Stimulated activated CD8-positive, alpha-beta memory T cell treated with anti-CD3 and anti-CD28 coated beads, Interleukin-15, amount 100 ng/mL, for 24 hours (primary cell): ENCODE data around the gene TLK2.
"Not testable (repeated sequence)": the region's sequence is repeated elsewhere in the genome, so short reads cannot be mapped to it uniquely, and the experiment has no call there.

Experiments used
- DNase-seq: peaks from one replicate; pipeline ENCODE4 v3.0.0-alpha.2; 2020; ENCODE audit warnings: low read depth

TLK2 gene

DNA sequence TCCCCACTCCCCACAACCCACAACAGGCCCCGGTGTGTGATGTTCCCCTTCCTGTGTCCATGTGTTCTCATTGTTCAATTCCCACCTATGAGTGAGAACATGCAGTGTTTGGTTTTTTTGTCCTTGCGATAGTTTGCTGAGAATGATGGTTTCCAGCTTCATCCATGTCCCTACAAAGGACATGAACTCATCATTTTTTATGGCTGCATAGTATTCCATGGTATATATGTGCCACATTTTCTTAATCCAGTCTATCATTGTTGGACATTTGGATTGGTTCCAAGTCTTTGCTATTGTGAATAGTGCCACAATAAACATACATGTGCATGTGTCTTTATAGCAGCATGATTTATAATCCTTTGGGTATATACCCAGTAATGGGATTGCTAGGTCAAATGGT is 82.3 kb downstream of the TLK2 start:
- DNase-seq, result not testable (repeated sequence)

DNA sequence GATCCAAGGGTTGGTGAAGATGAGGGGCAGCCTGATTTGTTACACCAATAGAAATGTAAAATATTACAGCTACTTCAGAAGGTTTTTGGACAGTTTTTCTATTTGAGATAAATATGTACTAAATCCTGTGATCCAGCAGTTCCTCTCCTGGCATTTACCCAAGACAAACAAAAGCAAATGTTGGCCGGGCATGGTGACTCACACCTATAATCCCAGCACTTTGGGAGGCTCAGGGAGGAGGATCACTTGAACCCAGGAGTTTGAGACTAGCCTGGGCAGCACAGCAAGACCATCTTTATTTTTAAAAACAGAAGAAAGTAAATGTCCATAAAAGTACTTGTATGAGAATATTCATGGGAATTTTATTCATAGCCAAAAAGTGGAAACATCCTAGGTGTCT is 84.0 kb downstream of the TLK2 start:
- no peak for DNase-seq

DNA sequence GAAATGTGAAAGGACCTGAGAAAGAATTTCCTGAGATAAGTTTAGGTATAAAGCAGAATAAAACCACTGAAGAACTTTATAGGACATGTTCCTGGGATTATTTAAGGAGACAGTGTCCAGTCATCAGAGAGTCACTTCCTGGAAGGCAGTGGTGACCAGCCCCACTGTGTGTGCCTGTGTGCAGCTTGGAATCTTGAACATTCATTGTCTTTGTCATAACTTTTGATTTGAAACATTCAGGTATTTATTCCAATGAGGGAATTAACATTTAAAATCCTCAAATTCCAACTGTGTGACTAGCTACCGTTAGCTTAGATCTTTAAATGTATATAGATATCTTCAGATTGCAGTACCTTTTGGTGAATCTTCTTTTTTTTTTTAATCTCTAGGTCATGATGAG is 87.2 kb downstream of the TLK2 start:
- DNase-seq, result no peak

DNA sequence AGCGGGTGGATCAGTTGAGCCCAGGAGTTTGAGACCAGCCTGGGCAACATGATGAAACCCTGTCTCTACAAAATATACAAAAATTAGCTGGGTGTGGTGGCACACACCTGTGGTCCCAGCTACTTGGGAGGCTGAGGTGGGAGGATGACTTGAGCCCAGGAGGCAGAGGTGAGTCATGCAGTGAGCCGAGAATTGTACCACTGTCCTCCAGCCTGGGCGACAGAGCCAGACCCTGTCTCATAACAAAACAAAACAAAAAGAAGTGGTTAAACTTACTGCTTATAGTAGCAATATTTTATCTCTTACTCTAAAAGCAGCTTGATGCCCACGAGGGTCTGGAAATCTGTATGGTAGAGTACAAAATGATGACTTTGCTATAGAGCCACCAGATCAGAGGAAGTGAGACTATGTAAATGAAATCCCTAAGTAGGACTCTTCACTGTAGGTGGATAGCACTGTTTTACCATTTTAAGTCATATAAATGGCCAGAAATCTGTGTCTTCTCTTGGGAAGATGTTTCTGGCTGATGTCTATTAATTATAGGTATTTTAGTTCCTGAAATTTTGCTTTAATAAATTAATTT is 88.5 kb downstream of the TLK2 start:
- no peak for DNase-seq

DNA sequence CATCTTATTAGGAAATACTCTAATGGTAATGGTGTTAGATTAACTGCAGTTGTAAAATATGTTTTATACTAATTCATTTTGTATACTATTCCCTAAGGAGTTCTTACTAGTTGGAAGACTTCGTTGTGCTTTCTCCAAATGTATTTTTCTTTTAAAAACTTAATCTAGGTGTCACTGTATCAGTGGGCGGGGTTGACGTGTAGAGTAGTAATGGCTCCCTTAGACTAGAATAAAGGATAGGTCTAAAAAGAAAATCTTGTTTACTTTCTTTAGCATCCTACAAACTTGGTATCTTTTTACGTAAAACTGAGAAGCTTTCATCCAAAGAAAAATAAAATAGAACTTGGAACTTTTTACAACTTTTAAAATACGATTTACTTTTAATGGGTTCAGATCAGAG is 93.9 kb downstream of the TLK2 start:
- DNase-seq, result no peak

DNA sequence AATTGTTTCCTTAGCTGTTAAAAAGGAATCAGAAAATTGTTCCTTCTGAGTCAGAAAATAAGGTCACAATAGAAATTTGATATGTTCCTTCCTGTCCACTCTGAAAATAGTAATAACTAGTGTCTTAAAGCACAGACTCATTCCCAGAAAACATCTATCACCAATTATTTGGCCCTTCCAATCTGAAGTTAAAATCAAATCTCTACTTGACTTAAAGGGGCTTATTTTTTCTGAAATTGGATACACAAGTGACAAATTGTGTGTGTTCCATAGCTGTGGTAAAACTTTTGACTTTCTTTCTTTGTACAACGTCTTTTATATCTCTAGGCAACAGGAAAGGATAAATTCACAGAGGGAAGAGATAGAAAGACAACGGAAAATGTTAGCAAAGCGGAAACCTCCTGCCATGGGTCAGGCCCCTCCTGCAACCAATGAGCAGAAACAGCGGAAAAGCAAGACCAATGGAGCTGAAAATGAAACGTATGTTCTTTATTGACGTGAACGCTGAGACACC is 94.3 kb downstream of the TLK2 start:
- no peak for DNase-seq

DNA sequence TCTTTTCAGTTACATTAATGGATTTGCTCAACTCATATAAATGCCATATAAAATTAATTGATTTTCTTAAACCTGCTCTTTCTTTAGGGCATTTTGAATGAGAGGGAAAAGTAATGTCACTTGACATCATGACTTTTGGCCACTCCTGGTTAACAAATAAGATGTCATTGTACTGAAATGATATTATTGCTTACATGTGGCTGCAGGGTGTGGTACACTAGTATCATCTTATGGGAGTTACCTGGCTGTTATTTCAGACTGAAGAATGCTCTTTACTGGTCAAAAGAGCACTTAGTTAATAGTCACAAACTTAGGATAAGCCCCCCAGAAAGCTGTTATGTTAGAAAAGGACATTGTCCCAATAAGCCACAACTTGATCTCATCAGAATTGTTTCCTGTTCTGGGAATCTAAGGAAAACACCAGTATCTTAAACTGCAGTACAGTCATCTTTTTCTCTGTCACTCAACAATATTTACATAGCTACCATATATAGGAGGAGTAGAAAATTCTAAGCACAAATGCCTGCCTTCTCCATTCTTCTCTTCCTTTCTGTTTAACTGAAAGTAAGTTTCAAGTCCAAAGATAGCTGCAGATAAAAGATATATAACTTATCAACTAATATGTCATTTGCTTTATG is 95.0 kb downstream of the TLK2 start:
- no peak for DNase-seq

DNA sequence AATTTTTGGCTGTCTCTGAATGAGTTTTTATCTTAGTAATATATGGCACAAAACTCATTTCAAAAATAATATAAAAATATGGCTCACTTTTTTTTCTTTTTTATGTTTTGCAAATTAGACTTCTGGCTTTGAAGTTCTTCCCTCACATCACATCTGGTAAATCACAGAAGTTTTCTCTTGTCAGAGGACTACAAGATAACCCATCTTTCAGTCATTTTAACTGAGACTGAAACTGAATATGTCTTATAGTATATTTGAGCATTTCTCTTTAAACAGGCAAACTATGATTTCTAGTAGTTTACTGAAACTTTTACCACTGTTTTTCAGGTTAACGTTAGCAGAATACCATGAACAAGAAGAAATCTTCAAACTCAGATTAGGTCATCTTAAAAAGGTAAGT is 97.8 kb downstream of the TLK2 start:
- no peak for DNase-seq

DNA sequence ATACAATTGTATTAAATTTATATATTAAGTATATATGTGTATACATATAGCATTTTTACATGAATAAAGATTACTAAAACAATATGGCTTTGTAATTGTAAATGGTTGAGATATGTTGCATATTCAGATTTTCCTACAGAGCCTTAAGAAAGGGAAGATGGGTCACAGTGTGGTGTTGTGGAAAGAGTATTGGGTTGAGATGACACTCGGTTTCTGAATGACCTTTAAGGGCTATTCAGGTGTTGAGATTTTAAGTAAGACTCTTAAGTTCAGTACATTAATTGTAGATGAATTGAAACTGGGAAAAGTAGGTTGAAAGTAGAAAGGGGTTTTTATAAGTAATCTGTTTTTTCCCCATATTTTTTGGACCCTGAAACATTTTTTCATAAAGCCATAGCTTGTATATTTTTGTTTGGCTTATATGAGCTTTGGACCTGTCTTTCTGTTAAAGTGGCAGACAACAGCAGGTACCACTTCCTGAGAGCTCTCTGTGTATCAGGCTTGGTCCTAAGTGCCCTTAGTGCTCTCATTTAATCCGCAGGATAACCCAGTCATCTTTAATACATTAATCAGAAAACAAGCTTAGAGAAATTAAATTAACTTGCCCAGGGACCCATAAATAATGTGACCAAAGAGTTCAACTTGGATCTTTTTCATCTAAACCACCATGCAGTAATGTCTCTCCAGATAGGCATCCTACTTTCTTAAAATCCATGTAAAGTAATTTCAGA is 100.3 kb downstream of the TLK2 start:
- DNase-seq, result no peak

DNA sequence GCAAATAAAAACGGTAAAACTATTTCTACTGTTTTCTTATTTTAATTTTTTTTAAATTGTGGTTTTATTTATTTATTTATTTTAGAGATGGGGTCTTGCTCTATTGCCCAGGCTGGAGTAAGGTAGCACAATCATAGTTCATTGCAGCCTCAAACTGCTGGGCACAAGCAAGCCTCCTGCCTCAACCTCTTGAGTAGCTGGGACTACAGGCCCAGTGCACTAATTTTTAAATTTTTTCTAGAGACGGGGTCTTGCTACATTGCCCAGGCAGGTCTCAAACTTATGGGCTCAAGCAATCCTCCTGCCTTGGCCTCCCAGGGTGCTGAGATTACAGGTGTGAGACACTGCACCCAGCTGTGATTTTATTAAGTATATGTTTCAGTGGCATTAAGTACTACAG is 102.3 kb downstream of the TLK2 start:
- DNase-seq, result no peak

DNA sequence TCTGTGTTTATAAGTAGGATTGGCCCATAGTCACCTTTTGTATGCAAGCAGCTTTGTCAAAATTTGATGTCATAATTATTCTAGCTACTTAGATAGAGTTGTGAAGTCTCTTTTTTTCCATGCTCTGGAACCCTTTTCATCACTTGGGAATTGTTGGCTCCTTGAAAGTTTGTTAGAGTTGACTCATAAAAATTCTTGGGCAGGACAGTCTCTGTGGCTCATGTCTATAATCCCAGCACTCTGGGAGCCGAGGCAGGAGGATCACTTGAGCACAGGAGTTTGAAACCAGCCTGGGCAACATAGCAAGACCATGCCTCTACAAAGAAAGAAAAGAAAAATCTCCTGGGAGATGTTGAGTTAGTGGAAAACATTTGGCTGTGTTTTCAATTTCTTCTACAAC is 103.1 kb downstream of the TLK2 start:
- no peak for DNase-seq

DNA sequence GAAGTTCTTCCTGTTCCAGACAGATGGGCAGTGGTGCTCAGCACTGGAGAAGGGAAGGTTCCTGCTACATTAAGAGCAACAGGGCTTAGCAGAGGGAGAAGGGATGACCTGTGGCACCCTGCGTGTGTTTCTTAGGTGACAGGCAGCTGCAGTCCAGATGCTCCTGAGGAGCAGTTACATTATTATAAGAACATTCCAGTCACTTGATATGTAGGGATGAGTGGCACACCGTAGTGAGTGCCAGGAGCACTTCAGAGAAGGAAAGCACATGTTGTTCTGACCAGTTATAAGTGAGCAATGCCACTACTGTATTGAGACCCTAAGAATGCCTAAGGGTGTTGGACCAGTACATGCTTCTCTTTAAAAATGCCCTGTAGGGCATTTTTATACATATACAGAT is 108.9 kb downstream of the TLK2 start:
- no peak for DNase-seq

DNA sequence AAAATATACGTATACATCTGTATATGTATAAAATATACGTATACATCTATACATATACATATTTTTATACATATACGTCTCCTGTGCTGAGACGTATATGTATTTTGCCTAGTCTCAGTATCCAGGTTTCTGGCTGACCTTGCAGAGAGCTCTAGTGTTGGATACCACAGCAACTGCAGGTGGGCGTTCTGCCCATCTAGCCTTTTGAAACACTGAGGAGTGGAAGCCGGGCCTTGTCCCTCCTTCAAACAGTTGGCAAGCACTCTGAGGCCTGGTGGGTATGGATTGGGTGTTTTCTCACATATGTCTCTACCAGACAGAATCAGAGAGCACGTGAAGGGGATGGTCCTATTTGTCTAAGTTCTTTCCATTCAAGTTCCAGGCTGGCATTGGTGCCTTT is 109.5 kb downstream of the TLK2 start:
- no peak for DNase-seq

DNA sequence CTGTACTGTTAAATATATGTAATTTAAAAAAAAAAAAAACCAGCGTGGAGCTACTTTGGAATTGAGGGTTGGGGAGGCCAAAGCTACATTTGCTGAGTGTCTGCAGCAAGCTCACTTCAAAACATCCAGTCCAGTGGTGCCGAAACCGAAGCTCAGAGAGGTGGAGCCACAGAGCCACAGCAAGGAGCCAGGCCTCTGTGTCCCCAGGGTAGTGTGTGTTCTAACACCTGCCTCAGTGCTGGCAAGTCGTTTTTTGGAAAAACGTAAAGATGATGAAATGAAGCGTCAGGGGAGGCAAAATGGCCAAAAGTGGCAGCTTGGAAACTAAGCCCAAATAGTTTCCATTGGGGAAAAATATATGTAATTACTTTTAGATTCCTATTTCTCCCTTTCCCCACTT is 112.7 kb downstream of the TLK2 start:
- no peak for DNase-seq

DNA sequence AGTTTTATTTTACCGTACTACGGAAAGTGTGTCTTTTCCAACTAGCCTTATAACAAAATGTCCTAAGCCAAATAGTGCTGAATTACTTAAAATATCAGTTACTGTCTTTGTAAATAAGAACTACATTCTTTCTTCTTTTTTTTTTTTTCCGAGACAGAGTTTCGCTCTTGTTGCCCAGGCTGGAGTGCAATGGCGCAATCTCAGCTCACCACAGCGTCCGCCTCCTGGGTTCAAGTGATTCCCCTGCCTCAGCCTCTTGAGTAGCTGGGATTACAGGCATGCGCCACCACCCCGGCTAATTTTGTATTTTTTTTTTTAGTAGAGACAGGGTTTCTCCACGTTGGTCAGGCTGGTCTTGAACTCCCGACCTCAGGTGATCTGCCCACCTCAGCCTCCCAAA is 113.2 kb downstream of the TLK2 start:
- DNase-seq, result not testable (repeated sequence)

DNA sequence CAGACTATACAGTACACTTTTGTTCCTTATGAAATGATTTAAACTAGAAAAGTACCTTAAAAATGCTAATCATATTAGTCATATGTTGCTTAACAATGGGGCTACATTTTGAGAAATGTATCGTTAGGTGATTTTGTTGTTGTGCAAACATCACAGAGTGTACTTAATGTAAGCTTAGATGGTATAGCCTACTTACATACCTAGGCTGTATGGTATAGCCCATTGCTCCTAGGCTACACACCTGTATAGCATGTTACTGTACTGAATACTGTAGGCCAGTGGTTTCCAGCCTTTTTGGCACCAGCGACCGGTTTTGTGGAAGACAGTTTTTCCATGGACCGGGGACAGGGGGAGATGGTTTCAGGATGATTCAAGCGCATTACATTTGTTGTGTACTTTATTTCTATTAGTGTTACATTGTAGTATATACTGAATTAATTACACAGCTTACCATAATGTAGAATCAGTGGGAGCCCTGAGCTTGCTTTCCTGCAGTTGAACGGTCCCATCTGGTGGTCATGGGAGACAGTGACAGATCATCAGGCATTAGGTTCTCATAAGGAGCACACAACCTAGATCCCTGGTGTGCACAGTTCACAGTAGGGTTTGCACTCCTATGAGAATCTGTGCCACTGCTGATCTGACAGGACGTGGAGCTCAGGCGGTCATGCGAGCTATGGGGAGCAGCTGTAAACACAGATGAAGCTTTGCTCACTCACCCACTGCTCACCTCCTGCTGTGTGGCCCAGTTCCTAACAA is 113.9 kb downstream of the TLK2 start:
- no peak for DNase-seq

DNA sequence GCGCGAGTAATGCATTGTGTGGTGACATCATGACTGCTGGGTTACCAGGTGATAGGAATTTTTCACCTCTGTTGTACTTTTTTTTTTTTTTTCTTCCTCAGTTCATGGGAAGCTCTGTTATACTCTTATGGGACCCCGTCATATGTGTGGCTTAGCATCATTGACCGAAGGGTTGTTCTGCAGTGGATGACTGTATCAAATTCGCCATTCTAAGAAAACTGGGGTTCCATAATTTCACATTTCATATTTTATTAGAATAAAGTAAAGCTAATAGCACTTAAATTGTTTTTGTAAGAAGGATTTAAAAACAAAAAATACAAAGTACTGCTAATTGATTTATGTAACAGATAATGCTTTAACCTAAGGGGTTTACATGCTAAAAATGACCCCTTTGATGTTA is 116.9 kb downstream of the TLK2 start:
- DNase-seq, result no peak

DNA sequence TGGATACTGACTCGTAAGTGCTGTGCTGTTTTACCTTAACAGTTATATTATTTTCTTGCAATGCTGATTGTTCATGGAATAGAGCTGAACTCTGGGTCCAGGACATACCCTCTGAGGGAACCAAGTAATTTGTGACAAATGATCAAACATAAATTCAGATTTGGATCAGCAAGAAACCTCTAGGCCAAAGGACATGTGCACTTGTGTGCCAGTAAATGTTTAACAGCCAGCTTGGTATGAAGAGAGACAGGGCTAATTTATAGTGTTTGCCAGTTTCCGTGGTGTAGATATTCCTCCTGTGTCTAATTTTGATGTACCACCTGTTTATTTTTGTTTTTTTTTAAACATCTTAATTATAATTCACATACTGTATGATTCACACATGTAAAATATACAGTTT is 118.0 kb downstream of the TLK2 start:
- DNase-seq, result no peak

DNA sequence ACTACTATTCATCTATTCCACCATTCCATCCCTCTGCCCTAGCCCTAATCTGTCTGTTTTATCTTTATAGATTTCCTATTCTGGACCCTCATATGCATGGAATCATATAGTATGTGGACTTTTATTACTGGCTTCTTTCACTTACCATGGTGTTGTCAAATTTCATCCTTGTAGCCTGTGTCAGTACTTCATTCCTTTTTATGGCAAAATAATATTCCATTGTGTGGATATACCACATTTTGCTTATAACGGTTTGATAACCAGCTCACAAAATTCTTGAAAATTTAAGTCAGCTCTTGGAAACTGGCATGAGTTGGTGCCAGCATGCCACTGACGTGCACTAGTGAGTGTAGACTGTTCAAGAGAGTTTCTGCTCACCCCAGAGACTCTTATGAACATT is 118.5 kb downstream of the TLK2 start:
- no peak for DNase-seq

DNA sequence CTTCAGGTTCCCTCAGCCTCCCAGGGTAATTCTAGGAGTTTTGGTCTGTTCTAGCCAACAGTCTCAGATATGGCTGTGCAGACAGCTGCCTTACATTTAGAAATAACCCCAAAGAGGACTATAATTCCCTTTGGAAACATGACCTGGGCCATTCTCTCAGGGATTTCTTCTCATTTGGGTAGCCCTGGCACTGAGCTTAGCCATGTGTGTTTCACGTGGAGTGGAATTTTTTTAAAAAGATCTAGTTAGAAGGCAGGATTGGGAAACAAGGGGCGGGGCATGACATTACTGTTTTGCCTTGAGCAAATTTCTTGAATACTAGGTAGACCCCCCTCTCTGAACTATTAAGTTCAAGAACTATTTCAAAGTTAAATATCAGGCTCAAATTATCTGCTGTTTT is 119.3 kb downstream of the TLK2 start:
- no peak for DNase-seq

DNA sequence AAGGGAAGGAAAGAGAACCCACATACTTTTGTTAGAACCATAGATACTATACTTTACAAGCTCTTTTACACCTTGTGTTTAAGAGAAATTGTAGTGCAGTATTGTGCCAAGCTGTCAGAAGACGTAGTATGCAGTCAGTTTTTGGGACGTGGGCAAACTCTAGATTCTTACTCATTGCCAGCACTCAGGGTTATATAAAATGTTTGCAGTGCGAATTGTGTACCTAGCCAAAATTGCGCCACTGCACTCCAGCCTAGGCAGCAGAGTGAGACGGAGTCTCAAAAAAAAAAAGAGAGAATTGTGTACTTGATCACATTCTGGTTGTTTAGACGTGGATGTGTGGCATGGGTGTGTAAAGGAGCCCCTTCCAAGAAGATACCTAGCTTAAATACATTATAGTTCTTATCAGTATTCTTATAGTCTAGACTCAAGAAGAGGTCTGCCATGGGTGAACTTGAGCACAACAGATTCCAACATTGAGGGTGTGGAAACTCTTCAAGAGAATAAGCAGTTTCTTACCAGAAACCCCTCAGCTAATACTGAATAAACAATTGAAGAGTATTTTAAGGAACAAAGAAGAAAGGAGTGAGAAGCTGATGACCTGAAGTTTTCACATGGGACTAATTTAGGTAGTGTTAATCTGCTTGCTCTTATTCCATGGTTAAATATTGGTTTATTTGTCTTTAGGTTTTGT is 121.5 kb downstream of the TLK2 start:
- DNase-seq, result no peak

DNA sequence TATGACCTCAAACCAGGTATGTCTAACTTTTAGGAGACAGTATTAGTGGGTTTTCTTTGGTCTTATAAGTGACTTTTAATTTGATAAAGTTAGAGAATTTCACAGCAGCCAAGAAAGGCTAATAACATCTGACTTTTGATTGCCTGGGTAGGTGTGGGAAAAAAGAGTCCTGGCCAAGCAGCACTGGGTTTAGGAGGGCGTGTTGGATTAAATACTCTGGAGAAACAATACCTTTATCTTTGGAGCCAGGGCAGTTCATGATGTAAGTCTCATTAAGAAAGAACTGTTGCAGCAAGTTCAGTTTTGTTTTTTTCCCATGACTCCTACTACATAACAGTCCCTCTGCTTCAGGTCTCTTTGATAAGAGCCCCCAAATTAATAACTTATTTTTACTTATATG is 122.2 kb downstream of the TLK2 start:
- no peak for DNase-seq
